PC-3 (cell line): ENCODE results near the gene ATP2B2. TPM values are rescaled to one million over a fixed set of nuclear protein-coding genes. Genes with fewer than 3 reads are reported as not detected.

Experiments used
- ATAC-seq: fragments of 200-7000 bp; cut with Tn5 transposase; 2 replicates; pipeline ENCODE4 v1.9.1; 2020; ENCODE audit warnings: mild to moderate bottlenecking, moderate library complexity
- BruUV-seq: library from RNA; stranded (reverse); fragments of 400-500 nt; replicated peaks from 2 replicates; lab custom pipeline; 2021; lab: Mats Ljungman, UMichigan
- CTCF ChIA-PET: fragments of 300-600 bp; sonication (Branson Sonifier 250); formaldehyde crosslinking; loops from one replicate; lab custom pipeline; 2022; ENCODE audit warnings: antibody characterized with exemption; lab: Charles Lee
- POLR2A ChIA-PET: fragments of 300-600 bp; sonication (Branson Sonifier 250); formaldehyde crosslinking; loops from one replicate; lab custom pipeline; 2022; ENCODE audit warnings: antibody characterized with exemption; ENCODE audit not compliant: unreplicated experiment; lab: Charles Lee
- DNase-seq: peaks from one replicate; pipeline ENCODE4 v3.0.0-alpha.2; 2015
- H2AFZ ChIP-seq: fragments of 300-600 bp; sonication (generic); 2 replicates; pipeline ENCODE4 v1.6.0; 2016; ENCODE audit warnings: antibody characterized with exemption, low read length
- H3F3A ChIP-seq: fragments of 300-600 bp; sonication (generic); one replicate; pipeline ENCODE4 v1.6.0; 2017; ENCODE audit warnings: antibody characterized with exemption, low read length, control low read depth, mild to moderate bottlenecking; ENCODE audit not compliant: unreplicated experiment
- H3K27ac ChIP-seq: fragments of 300-600 bp; sonication (generic); 2 replicates; pipeline ENCODE4 v1.5.1; 2016; ENCODE audit warnings: mild to moderate bottlenecking, low read length
- H3K27me3 ChIP-seq: fragments of 300-600 bp; sonication (generic); 2 replicates; pipeline ENCODE4 v1.6.1; 2016; ENCODE audit warnings: low read length, mixed read lengths
- H3K36me3 ChIP-seq: fragments of 300-600 bp; sonication (generic); 2 replicates; pipeline ENCODE4 v1.6.1; 2016; ENCODE audit warnings: low read depth, mixed run types, low read length, mixed read lengths
- H3K4me1 ChIP-seq: fragments of 300-600 bp; sonication (generic); 2 replicates; pipeline ENCODE4 v1.5.1; 2016; ENCODE audit warnings: low read length; ENCODE audit not compliant: insufficient read depth
- H3K4me2 ChIP-seq: fragments of 300-600 bp; sonication (generic); 2 replicates; pipeline ENCODE4 v1.6.0; 2016; ENCODE audit warnings: low read length
- H3K4me3 ChIP-seq: fragments of 300-600 bp; sonication (generic); 2 replicates; pipeline ENCODE4 v1.5.1; 2016; ENCODE audit warnings: mild to moderate bottlenecking, low read length, mixed read lengths
- H3K79me2 ChIP-seq: fragments of 300-600 bp; sonication (generic); 2 replicates; pipeline ENCODE4 v1.6.1; 2017; ENCODE audit warnings: low read length, mixed read lengths
- H3K9ac ChIP-seq: fragments of 300-600 bp; sonication (generic); 2 replicates; pipeline ENCODE4 v1.6.0; 2016; ENCODE audit warnings: mild to moderate bottlenecking, low read length
- H3K9me2 ChIP-seq: fragments of 300-600 bp; sonication (generic); replicated peaks from 2 replicates; pipeline ENCODE4 v1.6.1; 2016; ENCODE audit warnings: mixed run types, low read length, mixed read lengths
- H3K9me3 ChIP-seq: fragments of 300-600 bp; sonication (generic); 2 replicates; pipeline ENCODE4 v1.6.1; 2016; ENCODE audit warnings: low read length, mixed read lengths
- H4K20me1 ChIP-seq: fragments of 300-600 bp; sonication (generic); 2 replicates; pipeline ENCODE4 v1.6.1; 2016; ENCODE audit warnings: low read length, mixed read lengths
- EZH2 ChIP-seq: fragments of 300-600 bp; sonication (generic); IDR thresholded peaks from one replicate; pipeline ENCODE4 v1.6.1; 2017; ENCODE audit warnings: antibody characterized with exemption, mild to moderate bottlenecking, low read length; ENCODE audit not compliant: unreplicated experiment
- EZH2phosphoT487 ChIP-seq: fragments of 300-600 bp; sonication (generic); IDR thresholded peaks from 2 replicates; pipeline ENCODE4 v1.6.1; 2018; ENCODE audit warnings: mild to moderate bottlenecking, antibody characterized with exemption, low read length, borderline replicate concordance
- intact Hi-C: fragments of 100-400 bp; cut with micrococcal nuclease; formaldehyde crosslinking; loops from 2 replicates; pipeline ENCODE4 v1.9.0; 2023
- total RNA-seq: library from RNA; depleted of rRNA; stranded (reverse); fragments of >200 nt; gene quantifications from 2 replicates; pipeline ENCODE4 v1.2.3, GENCODE V29; 2014
- TF ChIP-seq, protein P1 (sequence below): fragments of 300-600 bp; sonication (generic); conservative IDR thresholded peaks from 2 replicates; pipeline ENCODE4 v1.5.1; 2017; ENCODE audit warnings: antibody characterized with exemption, low read depth, mild to moderate bottlenecking, low read length

The ATP2B2 gene
- total RNA-seq, 1 experiment from 2014 or later: not detected

DNA sequence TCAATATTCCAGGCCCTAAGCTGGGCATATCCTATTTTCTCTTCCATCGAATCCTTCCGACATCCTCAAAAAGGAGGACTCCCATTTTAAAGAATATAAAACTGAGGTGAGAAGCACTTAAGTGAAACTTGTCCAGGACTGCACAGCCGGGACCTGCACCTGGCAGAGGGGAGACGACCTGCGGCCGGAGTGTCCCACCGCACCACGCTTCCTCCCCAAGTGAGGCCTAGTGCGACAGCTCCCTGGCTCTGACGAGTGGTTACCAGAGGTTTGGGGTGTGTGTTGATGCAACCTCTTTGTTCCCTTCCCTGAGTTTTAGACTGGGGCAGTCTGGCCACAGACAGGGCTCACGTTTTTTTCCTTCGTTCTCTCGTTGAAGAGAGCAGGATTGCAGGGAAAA is 24.9 kb upstream of the ATP2B2 start:
- H3K27me3 ChIP-seq: peaks cover 54% of the 10 kb centered on the region
- intact Hi-C loops: no loop called here
- no peak for TF ChIP-seq EZH2phosphoT487
- TF ChIP-seq, protein P1, sequence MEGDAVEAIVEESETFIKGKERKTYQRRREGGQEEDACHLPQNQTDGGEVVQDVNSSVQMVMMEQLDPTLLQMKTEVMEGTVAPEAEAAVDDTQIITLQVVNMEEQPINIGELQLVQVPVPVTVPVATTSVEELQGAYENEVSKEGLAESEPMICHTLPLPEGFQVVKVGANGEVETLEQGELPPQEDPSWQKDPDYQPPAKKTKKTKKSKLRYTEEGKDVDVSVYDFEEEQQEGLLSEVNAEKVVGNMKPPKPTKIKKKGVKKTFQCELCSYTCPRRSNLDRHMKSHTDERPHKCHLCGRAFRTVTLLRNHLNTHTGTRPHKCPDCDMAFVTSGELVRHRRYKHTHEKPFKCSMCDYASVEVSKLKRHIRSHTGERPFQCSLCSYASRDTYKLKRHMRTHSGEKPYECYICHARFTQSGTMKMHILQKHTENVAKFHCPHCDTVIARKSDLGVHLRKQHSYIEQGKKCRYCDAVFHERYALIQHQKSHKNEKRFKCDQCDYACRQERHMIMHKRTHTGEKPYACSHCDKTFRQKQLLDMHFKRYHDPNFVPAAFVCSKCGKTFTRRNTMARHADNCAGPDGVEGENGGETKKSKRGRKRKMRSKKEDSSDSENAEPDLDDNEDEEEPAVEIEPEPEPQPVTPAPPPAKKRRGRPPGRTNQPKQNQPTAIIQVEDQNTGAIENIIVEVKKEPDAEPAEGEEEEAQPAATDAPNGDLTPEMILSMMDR: no peak
- no peak for TF ChIP-seq EZH2
- ChIA-PET CTCF (no interaction called here), POLR2A (no interaction called here)
- no peak overlapping the region for H2AFZ ChIP-seq
- H3K27ac ChIP-seq: no peak overlapping the region
- H3K36me3 ChIP-seq: no peaks in the 10 kb centered on the region
- H3F3A ChIP-seq: no peaks in the 10 kb centered on the region
- DNase-seq (no peak), ATAC-seq (no peak)
- H3K4me1 ChIP-seq: no peaks in the 10 kb centered on the region
- no TSS peak for BruUV-seq
- no peak overlapping the region for H3K4me2 ChIP-seq
- H3K9me3 ChIP-seq: no peaks in the 10 kb centered on the region
- no peaks in the 10 kb centered on the region for H4K20me1 ChIP-seq
- H3K79me2 ChIP-seq: no peaks in the 10 kb centered on the region
- H3K4me3 ChIP-seq: no peak overlapping the region
- H3K9me2 ChIP-seq: no peaks in the 10 kb centered on the region
- no peak overlapping the region for H3K9ac ChIP-seq

DNA sequence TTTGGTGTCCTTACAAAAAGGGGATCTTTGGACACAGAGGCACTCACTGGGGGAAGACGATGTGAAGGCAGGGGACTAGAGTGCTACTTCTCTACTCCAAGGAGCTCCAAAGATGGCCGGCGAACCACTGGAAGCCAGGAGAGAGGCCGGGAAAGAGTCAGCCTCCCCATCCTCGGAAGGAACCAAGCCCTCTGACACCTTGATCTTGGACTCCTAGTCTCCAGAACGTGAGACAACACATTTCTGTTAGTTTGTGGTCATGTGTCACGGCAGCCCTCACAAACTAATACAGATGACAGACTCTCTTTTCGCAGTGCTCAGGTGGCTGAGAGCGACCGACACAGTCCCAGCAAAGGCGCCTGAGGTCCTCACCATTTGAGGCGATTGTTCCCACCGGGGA is 24.4 kb upstream of the ATP2B2 start:
- ATAC-seq (no peak), DNase-seq (no peak)
- Histone ChIP-seq H3K27me3 (peaks cover 56% of the 10 kb centered on the region), H3K4me1 (no peaks in the 10 kb centered on the region), H4K20me1 (no peaks in the 10 kb centered on the region), H3K79me2 (no peaks in the 10 kb centered on the region), H3K27ac (no peak overlapping the region), H3K4me2 (no peak overlapping the region), H3K9me3 (no peaks in the 10 kb centered on the region), H2AFZ (no peak overlapping the region), H3F3A (no peaks in the 10 kb centered on the region), H3K4me3 (no peak overlapping the region), H3K9me2 (no peaks in the 10 kb centered on the region), H3K9ac (no peak overlapping the region), H3K36me3 (no peaks in the 10 kb centered on the region)
- CTCF ChIA-PET: no interaction called here
- POLR2A ChIA-PET: no interaction called here
- TF ChIP-seq, protein P1: no peak
- no peak for TF ChIP-seq EZH2phosphoT487
- no peak for TF ChIP-seq EZH2
- intact Hi-C loops: no loop called here
- no TSS peak for BruUV-seq

DNA sequence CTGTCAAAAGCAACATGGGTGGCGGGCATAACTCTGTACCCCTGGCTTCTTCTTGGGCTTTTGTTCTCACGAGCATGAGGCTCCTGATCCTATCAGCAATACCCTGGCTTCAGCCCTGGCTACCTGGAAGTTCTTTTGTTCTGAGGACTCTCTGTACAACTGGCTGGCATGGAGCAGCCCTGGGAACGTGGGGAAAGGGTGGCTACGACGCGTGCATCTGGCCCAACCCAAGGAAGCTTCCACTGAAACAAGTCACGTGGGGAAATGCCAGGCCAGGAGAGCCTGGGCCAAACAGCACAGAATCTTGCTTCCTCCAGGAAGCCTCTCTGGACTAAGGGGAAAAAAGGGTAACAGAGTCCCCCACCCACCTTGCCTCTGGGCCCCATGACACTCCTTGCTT is 22.7 kb upstream of the ATP2B2 start:
- H3K27me3 ChIP-seq: peaks cover 69% of the 10 kb centered on the region
- TF ChIP-seq EZH2phosphoT487: no peak
- TF ChIP-seq, protein P1: no peak
- intact Hi-C loops: no loop called here

More for the DNA sequence above, 22.7 kb upstream of the ATP2B2 start:
- H3K9ac ChIP-seq: no peak overlapping the region
- H4K20me1 ChIP-seq: no peaks in the 10 kb centered on the region
- no peak overlapping the region for H2AFZ ChIP-seq
- H3K9me3 ChIP-seq: no peaks in the 10 kb centered on the region
- H3K4me1 ChIP-seq: no peaks in the 10 kb centered on the region
- no peak overlapping the region for H3K27ac ChIP-seq
- ChIA-PET POLR2A (no interaction called here), CTCF (no interaction called here)
- H3K4me2 ChIP-seq: no peak overlapping the region
- no peak for DNase-seq
- no peaks in the 10 kb centered on the region for H3F3A ChIP-seq
- H3K79me2 ChIP-seq: no peaks in the 10 kb centered on the region
- no TSS peak for BruUV-seq
- H3K36me3 ChIP-seq: no peaks in the 10 kb centered on the region
- no peaks in the 10 kb centered on the region for H3K9me2 ChIP-seq
- ATAC-seq: no peak
- no peak overlapping the region for H3K4me3 ChIP-seq
